Psoas muscle (tissue), 8 donors: Measurements from ENCODE around the gene COA1. TPM values are rescaled to one million over a fixed set of nuclear protein-coding genes. Genes with fewer than 3 reads are reported as not detected.
A peak's percentile ranks its signal among the peaks of the same experiment; 100 is the strongest.

Experiments used
- ATAC-seq, 4 donors: fragments of 200-7000 bp; cut with Tn5 transposase; one replicate each; pipeline ENCODE4 v1.9.1; 2020; ENCODE audit warnings: moderate library complexity in 3 of 4, mild to moderate bottlenecking in 2 of 4
- DNase-seq, 2 donors: peaks; one replicate each; pipeline ENCODE4 v3.0.0-alpha.2; 2020
- H3K27ac ChIP-seq: fragments of 200-600 bp; one replicate; pipeline ENCODE4 v1.8.0; 2022
- H3K27me3 ChIP-seq, 3 donors: fragments of 200-600 bp in 1 of 3; one replicate each; pipeline versions ENCODE4 v1.6.1 to v1.8.0; 2013 to 2022; ENCODE audit warnings: low read length in 2 of 3, mild to moderate bottlenecking in 2 of 3, moderate library complexity in 1 of 3; ENCODE audit not compliant: insufficient read depth in 3 of 3
- H3K36me3 ChIP-seq, 2 donors: fragments of 200-600 bp in 1 of 2; one replicate each; pipeline versions ENCODE4 v1.6.1 to v1.8.0; 2013 to 2022; ENCODE audit warnings: low read depth in 1 of 2, mild to moderate bottlenecking in 1 of 2, moderate library complexity in 1 of 2; ENCODE audit not compliant: insufficient read depth in 1 of 2
- H3K4me1 ChIP-seq: fragments of 200-600 bp; one replicate; pipeline ENCODE4 v1.8.0; 2022
- H3K4me3 ChIP-seq: fragments of 200-600 bp; one replicate; pipeline ENCODE4 v1.8.0; 2022; ENCODE audit warnings: mild to moderate bottlenecking
- H3K9me3 ChIP-seq: fragments of 200-600 bp; one replicate; pipeline ENCODE4 v1.8.0; 2022
- CTCF ChIP-seq: fragments of 200-600 bp; IDR thresholded peaks from one replicate; pipeline ENCODE4 v1.8.0; 2022; ENCODE audit warnings: antibody characterized with exemption
- WGBS, 3 donors: extraction: QIAGEN DNeasy Blood & Tissue Kit; methylation state at CpG; one replicate each; pipeline versions ENCODE4 v1.1.6 to v1.1.7; 2013; 5-methylcytosine and 5-hydroxymethylcytosine counted together
- intact Hi-C, 2 donors: fragments of 100-400 bp; cut with DNase I; formaldehyde crosslinking; loops; one replicate each; pipeline versions ENCODE4 v1.11.0 to v1.14.2; 2022
- polyA plus RNA-seq, 3 donors: library from polyadenylated mRNA; stranded (reverse); fragments of 200-250 nt; gene quantifications; one replicate each; pipeline ENCODE4 v1.2.3, GENCODE V29; 2013
- total RNA-seq, 4 donors: library from RNA; stranded (reverse); fragmentation: NEBNext Ultra II Directional in 2 of 4; extraction: Animal tissue kit (Norgen Biotek cat#: 25700) in 2 of 4; gene quantifications; one replicate each; pipeline versions ENCODE4 v1.2.1 to v1.2.4, GENCODE V29; 2021 to 2023
- donor health status: healthy with polysubstance abuse.
- donor health status: DM: no; HTN: no; CAD: no; lungs with moderate emphysema.
- donor health status: Bipolar disorder and iron deficiency.
- donor health status: healthy.
- donor health status: DM: yes; HTN: yes; CAD: no.
- donor health status: DM: no; HTN: no; CAD: no.
- donor health status: DM: no; HTN: no; CAD: no.
- donor health status: DM: yes; HTN: yes; CAD: no.

The COA1 gene
- total and polyA plus RNA-seq, 7 donors, result 41.5 to 74.9 (median 60.5) TPM

- H3K4me3 ChIP-seq, result no peak overlapping the region
- no peaks in the 10 kb centered on the region for H3K27me3 ChIP-seq
- peak overlapping the region; percentile 55 for H3K27ac ChIP-seq
- no peaks in the 10 kb centered on the region for H3K9me3 ChIP-seq
- ATAC-seq (no peak), DNase-seq (no peak)
- intact Hi-C loops, result loop anchor here (5.0 kb wide), 2 partner anchors 47 to 68 kb away; partner anchors contain the start of gene STK17A (in 1 of the 2)
- no peak for TF ChIP-seq CTCF
- H3K36me3 ChIP-seq, result peaks cover 0 to 4% of the 10 kb centered on the region in 2 donors
- 49 to 81% (median 74%) methylated on average over 4 of the region's 4 CpGs for WGBS, 3 donors
- H3K4me1 ChIP-seq, result peaks cover 54% of the 10 kb centered on the region
Measured at GRCh38 chr7:43649755-43650274, 79.5 kb downstream of the COA1 start.

GRCh38 chr7:43648473-43649406, 80.6 kb downstream of the COA1 start:
- DNase-seq, result no peak
- Histone ChIP-seq H3K27ac (peak overlapping the region; percentile 91), H3K4me1 (peaks cover 54% of the 10 kb centered on the region), H3K36me3 (peaks cover 0 to 11% of the 10 kb centered on the region in 2 donors), H3K4me3 (no peak overlapping the region), H3K27me3 (no peaks in the 10 kb centered on the region), H3K9me3 (no peaks in the 10 kb centered on the region)
- 37 to 43% (median 43%) methylated on average over 8 of the region's 8 CpGs for WGBS, 3 donors
- TF ChIP-seq CTCF, result no peak
- intact Hi-C loops, result loop anchor here (5.0 kb wide), 2 partner anchors 49 to 66 kb away; partner anchors contain the start of gene STK17A (in 1 of the 2)
- peak in 1 of 4 donors; percentile 1 for ATAC-seq

- Histone ChIP-seq H3K4me1 (peaks cover 57% of the 10 kb centered on the region), H3K4me3 (no peak overlapping the region), H3K27ac (peak overlapping the region; percentile 91), H3K9me3 (no peaks in the 10 kb centered on the region), H3K27me3 (no peaks in the 10 kb centered on the region), H3K36me3 (peaks cover 0 to 20% of the 10 kb centered on the region in 2 donors)
- DNase-seq, result peak; percentile 73 to 85
- WGBS, 3 donors, result 27 to 30% (median 28%) methylated on average over 10 of the region's 10 CpGs
- intact Hi-C loops, result loop anchor here (5.0 kb wide), 2 partner anchors 49 to 66 kb away; partner anchors contain the start of gene STK17A (in 1 of the 2)
- ATAC-seq, result peak; percentile 85 to 91 (median 90)
- no peak for TF ChIP-seq CTCF
Measured at GRCh38 chr7:43647673-43648472, 81.5 kb downstream of the COA1 start.

- no peak for TF ChIP-seq CTCF
- Histone ChIP-seq H3K36me3 (peaks cover 0 to 24% of the 10 kb centered on the region in 2 donors), H3K27me3 (no peaks in the 10 kb centered on the region), H3K27ac (peak overlapping the region; percentile 91), H3K9me3 (no peaks in the 10 kb centered on the region), H3K4me3 (no peak overlapping the region), H3K4me1 (peaks cover 57% of the 10 kb centered on the region)
- WGBS, 3 donors, result 40 to 43% (median 42%) methylated on average over 7 of the region's 7 CpGs
- ATAC-seq (no peak), DNase-seq (no peak)
- intact Hi-C loops, result loop anchor here (5.0 kb wide), 2 partner anchors 50 to 65 kb away; partner anchors contain the start of gene STK17A (in 1 of the 2)
Measured at GRCh38 chr7:43647339-43647672, 82.0 kb downstream of the COA1 start.
